ENCODE measurements around the gene SMG6.

DNA sequence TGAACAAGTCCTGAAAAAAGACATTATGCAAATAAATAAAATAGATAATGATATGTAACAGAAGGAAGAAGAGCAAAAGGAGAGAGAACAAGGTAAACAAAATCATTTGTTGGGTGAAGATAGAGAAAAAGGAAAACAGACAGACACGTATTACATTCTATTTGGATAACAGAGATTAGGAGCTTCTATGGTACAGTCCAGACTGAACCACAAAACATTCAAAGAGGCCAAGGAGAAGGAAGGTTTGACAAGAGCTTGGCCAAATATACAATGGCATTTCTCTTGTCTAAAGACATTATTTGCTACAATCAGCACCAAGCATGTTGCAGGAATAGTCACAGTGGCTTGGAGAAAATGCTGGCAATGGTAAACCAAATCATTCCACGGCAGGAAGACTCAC lies 29.2 kb downstream of the SMG6 start:
- TF ChIP-seq CTCF (IDR thresholded peaks at IDR 0.05; ENCODE audit: low read depth, low read length) = no peak
- no peak for TF ChIP-seq EZH2phosphoT487 (IDR thresholded peaks at IDR 0.05; ENCODE audit: low read depth)
